AG09309 (cell line): ENCODE results near the gene TOR1A.
"Not testable (repeated sequence)": the region's sequence is repeated elsewhere in the genome, so short reads cannot be mapped to it uniquely, and the experiment has no call there.

ENCODE experiments used
- DNase-seq: peaks from one replicate; pipeline ENCODE4 v3.0.0-alpha.2; 2010; ENCODE audit warnings: low read depth
- H3K4me3 ChIP-seq: 2 replicates; pipeline ENCODE4 v1.5.1; 2011; ENCODE audit warnings: mild to moderate bottlenecking, low read depth, low read length, moderate library complexity; ENCODE audit not compliant: control insufficient read depth
- CTCF ChIP-seq: IDR thresholded peaks from 2 replicates; pipeline ENCODE4 v1.5.1; 2011; ENCODE audit warnings: mild to moderate bottlenecking, low read depth, low read length, inconsistent platforms; ENCODE audit not compliant: insufficient read depth, control insufficient read depth; ENCODE audit errors: missing control alignments

TOR1A gene

DNA sequence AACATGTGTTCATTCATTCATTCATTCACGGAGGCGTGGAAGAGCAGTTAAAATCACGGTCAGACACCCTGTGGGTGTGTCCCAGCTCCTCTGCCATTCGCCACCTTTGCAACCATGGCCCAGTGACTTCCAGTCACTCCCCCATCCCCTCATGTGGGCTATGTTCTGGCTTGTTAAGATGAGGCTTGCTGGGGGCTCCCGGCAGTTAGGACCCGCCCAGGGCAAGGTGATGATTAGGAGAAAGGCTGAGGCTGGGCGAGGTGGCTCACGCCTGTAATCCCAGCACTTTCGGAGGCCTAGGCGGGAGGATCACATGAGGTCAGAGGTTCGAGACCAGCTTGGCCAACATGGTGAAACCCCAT lies 46.2 kb downstream of the TOR1A start:
- no peak overlapping the region for H3K4me3 ChIP-seq
- no peak for DNase-seq
- no peak for TF ChIP-seq CTCF

DNA sequence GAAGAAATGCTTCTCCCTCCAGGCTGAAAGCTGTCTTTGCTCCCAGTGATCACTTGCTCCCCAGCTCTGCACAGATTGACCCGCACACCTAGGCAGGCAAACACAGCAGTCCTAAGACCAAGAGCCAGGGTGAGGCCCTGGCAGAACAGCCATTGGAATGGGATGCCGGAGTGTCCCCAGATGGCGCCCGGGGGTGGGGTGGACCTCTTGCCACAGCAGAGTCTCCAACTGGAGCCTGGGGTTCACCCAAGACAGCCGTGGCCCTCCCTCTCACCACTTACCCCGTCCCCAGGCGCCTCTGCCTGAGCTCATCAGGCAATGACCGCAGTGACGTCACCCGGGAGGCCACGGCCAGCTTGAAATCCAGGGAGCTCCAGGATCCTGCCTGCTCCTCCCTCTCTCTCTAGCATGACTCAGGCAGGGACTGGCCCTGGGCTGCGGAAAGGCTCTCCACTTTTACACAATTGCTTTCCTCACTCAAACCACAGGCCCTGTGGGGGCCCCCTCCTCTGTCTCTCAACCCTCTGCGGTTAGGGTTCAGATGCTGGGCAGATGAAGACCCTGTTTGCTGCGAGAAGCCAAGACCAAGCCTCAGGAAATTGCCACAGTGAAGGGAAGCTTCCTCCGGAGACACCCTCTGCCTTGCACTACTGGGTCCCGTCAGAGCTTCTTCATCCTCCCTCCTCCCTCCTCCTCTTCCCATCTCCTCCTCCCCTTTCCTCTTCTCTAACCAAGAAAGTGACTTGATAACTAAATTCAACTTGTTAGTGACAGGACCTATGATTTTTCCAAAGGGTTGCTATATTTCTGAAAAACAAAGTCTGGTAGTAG lies 46.8 kb downstream of the TOR1A start:
- no peak for TF ChIP-seq CTCF
- no peak overlapping the region; the same call in 1 of the 2 replicates for H3K4me3 ChIP-seq
- peak; percentile 97 for DNase-seq

DNA sequence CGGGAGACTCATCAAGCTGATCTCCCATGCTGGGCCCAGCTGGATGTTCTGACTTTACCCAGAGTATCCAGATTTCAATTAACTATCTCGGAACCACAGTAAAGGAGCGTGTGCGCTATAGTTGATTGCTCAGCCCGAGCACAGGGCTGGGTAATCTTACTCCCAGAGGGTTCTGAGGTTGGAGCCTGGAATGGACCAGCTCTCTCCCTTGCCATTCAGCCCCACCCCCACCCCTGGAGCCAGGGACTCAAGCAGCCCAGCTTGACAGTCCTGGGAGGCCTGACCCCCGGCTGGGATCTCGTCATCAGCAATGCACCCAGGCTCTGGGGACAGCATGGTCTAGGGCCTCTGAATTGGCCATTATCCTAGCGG lies 47.4 kb downstream of the TOR1A start:
- no peak overlapping the region for H3K4me3 ChIP-seq

GRCh38 chr9:129776096-129776495 lies 47.8 kb downstream of the TOR1A start:
- not testable (repeated sequence) for H3K4me3 ChIP-seq, DNase-seq

More for the DNA sequence above, 47.4 kb downstream of the TOR1A start:
- no peak for DNase-seq
- no peak for TF ChIP-seq CTCF

GRCh38 chr9:129775448-129775798 lies 48.5 kb downstream of the TOR1A start:
- H3K4me3 ChIP-seq = no peak overlapping the region
- no peak for DNase-seq
- no peak for TF ChIP-seq CTCF

GRCh38 chr9:129774791-129775447 lies 49.0 kb downstream of the TOR1A start:
- no peak for TF ChIP-seq CTCF
- DNase-seq = no peak
- H3K4me3 ChIP-seq = no peak overlapping the region

DNA sequence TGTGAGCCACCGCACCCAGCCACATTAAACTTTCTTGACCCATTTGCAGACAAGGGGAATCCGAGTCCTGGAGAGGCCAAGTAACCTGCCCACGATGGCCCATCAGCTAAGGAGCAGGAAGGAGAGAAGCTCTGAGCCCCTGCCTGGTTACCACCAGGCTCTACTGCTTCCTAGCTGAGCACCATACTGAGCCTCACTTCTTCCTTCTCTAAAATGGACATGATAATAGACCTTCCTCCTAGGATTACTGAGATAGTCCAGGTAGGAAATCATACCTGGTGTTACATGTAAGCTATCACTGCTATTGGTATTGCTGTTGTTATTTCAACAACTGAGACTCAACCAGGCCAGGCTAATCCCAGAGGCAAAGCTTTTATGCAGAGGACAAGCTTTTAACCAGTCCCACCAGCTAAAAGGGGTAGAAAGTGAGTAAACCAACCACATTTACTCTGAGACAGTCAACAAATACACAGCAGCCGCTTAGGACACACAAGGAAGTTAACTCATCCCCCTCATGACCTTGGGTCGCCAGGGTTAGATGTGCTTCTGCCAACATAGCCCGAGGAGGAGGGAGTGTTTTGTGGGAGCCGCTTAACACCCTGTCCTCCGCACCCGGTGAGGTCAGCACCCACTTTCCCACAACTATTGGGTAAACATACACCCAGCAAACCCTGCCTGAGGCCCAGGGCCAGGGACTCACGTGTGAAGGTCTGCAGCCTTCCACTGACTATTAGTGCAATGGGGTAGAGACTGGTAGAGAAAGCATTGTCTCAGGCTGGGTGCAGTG lies 50.5 kb downstream of the TOR1A start:
- no peak for TF ChIP-seq CTCF
- DNase-seq = peak; percentile 44
- H3K4me3 ChIP-seq = no peak overlapping the region
